CD14-positive monocyte (primary cell): ENCODE results near the gene ZFPL1. TPM values are rescaled to one million over a fixed set of nuclear protein-coding genes. Genes with fewer than 3 reads are reported as not detected.

Experiments
- DNase-seq, 3 donors: peaks; one replicate each; pipeline ENCODE4 v3.0.0-alpha.2; 2011 to 2022
- H2AFZ ChIP-seq: 2 replicates; pipeline ENCODE4 v1.6.0; 2012; ENCODE audit warnings: mild to moderate bottlenecking, low read depth, low read length, inconsistent platforms; ENCODE audit not compliant: insufficient read depth, poor library complexity, severe bottlenecking
- H3K27ac ChIP-seq, 2 donors: 1 replicate in 1 of 2; 2 replicates in 1 of 2; pipeline ENCODE4 v1.5.1; 2012 to 2013; ENCODE audit warnings: low read length in 2 of 2, control low read depth in 1 of 2, inconsistent platforms in 1 of 2, low read depth in 1 of 2, mild to moderate bottlenecking in 1 of 2
- H3K27me3 ChIP-seq, 2 donors: one replicate each; pipeline versions ENCODE4 v1.6.0 to v1.6.1; 2011 to 2013; ENCODE audit warnings: low read length in 2 of 2; ENCODE audit not compliant: control insufficient read depth in 2 of 2, insufficient read depth in 2 of 2
- H3K36me3 ChIP-seq, 2 donors: replicated peaks in 1 of 2; 1 replicate in 1 of 2; 2 replicates in 1 of 2; pipeline versions ENCODE4 v1.5.1 to v1.6.1; 2012 to 2013; ENCODE audit warnings: low read length in 2 of 2, control low read depth in 1 of 2, inconsistent platforms in 1 of 2, mild to moderate bottlenecking in 1 of 2; ENCODE audit not compliant: insufficient read depth in 2 of 2, control insufficient read depth in 1 of 2
- H3K4me1 ChIP-seq, 2 donors: 1 replicate in 1 of 2; 2 replicates in 1 of 2; pipeline versions ENCODE4 v1.5.1 to v1.6.1; 2012 to 2013; ENCODE audit warnings: low read length in 2 of 2, control low read depth in 1 of 2, inconsistent platforms in 1 of 2, mild to moderate bottlenecking in 1 of 2, moderate library complexity in 1 of 2; ENCODE audit not compliant: insufficient read depth in 2 of 2, control insufficient read depth in 1 of 2
- H3K4me2 ChIP-seq: replicated peaks from 2 replicates; pipeline ENCODE3; 2012; ENCODE audit warnings: low read length, moderate library complexity, mild to moderate bottlenecking; ENCODE audit not compliant: poor library complexity, severe bottlenecking; ENCODE audit errors: extremely low read depth
- H3K4me3 ChIP-seq, 3 experiments: fragments of 200-600 bp in 1 of 3; sonication (generic) in 1 of 3; replicated peaks in 1 of 3; 1 replicate in 2 of 3; 2 replicates in 1 of 3; pipeline ENCODE4 v1.5.1; 2011 to 2013; ENCODE audit warnings: low read length in 3 of 3, mild to moderate bottlenecking in 3 of 3, control low read depth in 2 of 3, low read depth in 2 of 3, inconsistent platforms in 1 of 3, moderate library complexity in 1 of 3
- H3K79me2 ChIP-seq: 2 replicates; pipeline ENCODE4 v1.6.0; 2012; ENCODE audit warnings: mild to moderate bottlenecking, control low read depth, inconsistent platforms, low read length, moderate library complexity; ENCODE audit not compliant: insufficient read depth
- H3K9ac ChIP-seq: 2 replicates; pipeline ENCODE4 v1.6.0; 2017; ENCODE audit warnings: low read length, mild to moderate bottlenecking; ENCODE audit not compliant: insufficient read depth, poor library complexity, severe bottlenecking
- H3K9me3 ChIP-seq, 2 donors: replicated peaks in 1 of 2; 1 replicate in 1 of 2; 2 replicates in 1 of 2; pipeline versions ENCODE4 v1.5.1 to v1.6.1; 2012 to 2013; ENCODE audit warnings: low read length in 2 of 2, control low read depth in 1 of 2; ENCODE audit not compliant: control insufficient read depth in 1 of 2, insufficient read depth in 1 of 2
- H4K20me1 ChIP-seq: 2 replicates; pipeline ENCODE4 v1.6.0; 2012; ENCODE audit warnings: mild to moderate bottlenecking, low read length, control low read depth, moderate library complexity; ENCODE audit not compliant: insufficient read depth
- H3K27ac Mint-ChIP-seq, 7 donors: one replicate each; pipeline ENCODE4 v1.8.0; 2020; ENCODE audit warnings: mild to moderate bottlenecking in 7 of 7, mixed read lengths in 7 of 7, moderate library complexity in 6 of 7, inconsistent platforms in 2 of 7
- H3K27me3 Mint-ChIP-seq, 3 donors: one replicate each; pipeline ENCODE4 v1.8.0; 2021 to 2022; ENCODE audit warnings: low read depth in 3 of 3, mild to moderate bottlenecking in 3 of 3, mixed read lengths in 3 of 3, moderate library complexity in 3 of 3, inconsistent platforms in 1 of 3
- H3K36me3 Mint-ChIP-seq, 2 donors: one replicate each; pipeline ENCODE4 v1.8.0; 2020; ENCODE audit warnings: mixed read lengths in 2 of 2, inconsistent platforms in 1 of 2, mild to moderate bottlenecking in 1 of 2
- H3K4me1 Mint-ChIP-seq: one replicate; pipeline ENCODE4 v1.8.0; 2020; ENCODE audit warnings: mild to moderate bottlenecking, mixed read lengths
- H3K4me3 Mint-ChIP-seq, 2 donors: one replicate each; pipeline ENCODE4 v1.8.0; 2020; ENCODE audit warnings: mild to moderate bottlenecking in 2 of 2, mixed read lengths in 2 of 2, moderate library complexity in 1 of 2
- H3K9me3 Mint-ChIP-seq, 7 donors: one replicate each; pipeline ENCODE4 v1.8.0; 2020 to 2022; ENCODE audit warnings: mixed read lengths in 7 of 7, mild to moderate bottlenecking in 6 of 7, moderate library complexity in 6 of 7, inconsistent platforms in 2 of 7
- CTCF ChIP-seq: fragments of 200-600 bp; IDR thresholded peaks from one replicate; pipeline ENCODE4 v1.8.0; 2022; ENCODE audit warnings: antibody characterized with exemption, mild to moderate bottlenecking
- WGBS: methylation state at CpG from one replicate; pipeline ENCODE4 v1.1.5; 2013; ENCODE audit warnings: missing lambda C conversion rate; ENCODE audit not compliant: insufficient coverage; 5-methylcytosine and 5-hydroxymethylcytosine counted together
- intact Hi-C, 2 donors: fragments of 100-400 bp; cut with micrococcal nuclease; formaldehyde crosslinking; loops; one replicate each; pipeline versions ENCODE4 v1.15.0 to v1.15.1; 2023
- polyA plus RNA-seq, 3 donors: library from polyadenylated mRNA; depleted of rRNA in 1 of 3; unstranded in 2 of 3; stranded (reverse) in 1 of 3; fragments of 300-500 nt in 2 of 3; fragments of >200 nt in 1 of 3; fragmentation: Illumina TruSeq in 2 of 3; gene quantifications; 1 replicate in 2 of 3; 2 replicates in 1 of 3; pipeline ENCODE4 v1.2.3, GENCODE V29; 2012 to 2021

ZFPL1 gene
- polyA plus RNA-seq, 3 donors: 25.1 to 41.1 (median 27.2) TPM

DNA sequence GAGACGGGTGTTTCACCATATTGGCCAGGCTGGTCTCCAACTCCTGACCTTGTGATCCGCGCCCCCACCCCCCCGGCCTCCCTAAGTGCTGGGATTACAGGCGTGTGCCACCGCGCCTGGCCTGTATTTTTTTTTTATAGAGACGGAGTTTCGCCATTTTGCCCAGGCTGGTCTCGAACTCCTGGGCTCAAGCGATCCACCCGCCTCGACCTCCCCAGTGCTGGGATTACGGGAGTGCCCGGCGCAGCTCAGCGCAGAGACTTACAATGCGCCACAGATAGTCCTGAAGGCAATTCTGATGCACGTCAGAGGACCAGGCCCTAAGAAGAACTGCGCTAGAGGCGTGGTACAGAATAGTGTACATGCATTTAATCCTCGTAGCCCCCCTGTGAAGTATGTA is 11.4 kb downstream of the ZFPL1 start:
- TF ChIP-seq CTCF: no peak
- peak overlapping the region; percentile 82 for H3K4me2 ChIP-seq
- peaks cover 4% of the 10 kb centered on the region for H4K20me1 ChIP-seq
- H3K36me3 Mint-ChIP-seq: peaks cover 8 to 10% of the 10 kb centered on the region in 2 donors
- H3K27ac Mint-ChIP-seq: peak overlapping the region; percentile 73 to 98 (median 88)
- peaks cover 23% of the 10 kb centered on the region for H3K79me2 ChIP-seq
- no peaks in the 10 kb centered on the region for H3K9me3 ChIP-seq
- peak overlapping the region in 1 of 3 experiments; percentile 95 for H3K4me3 ChIP-seq
- H3K9me3 Mint-ChIP-seq: peaks cover 0 to 2% (median 0%) of the 10 kb centered on the region in 7 donors
- DNase-seq: no peak
- peaks cover 0 to 3% (median 0%) of the 10 kb centered on the region in 3 donors for H3K27me3 Mint-ChIP-seq
- peaks cover 6 to 7% of the 10 kb centered on the region in 2 donors for H3K36me3 ChIP-seq
- intact Hi-C loops: no loop called here
- H3K27ac ChIP-seq: peak overlapping the region in 1 of 2 donors; percentile 88
- peak overlapping the region; percentile 91 for H3K9ac ChIP-seq
- peaks cover 9 to 19% of the 10 kb centered on the region in 2 donors for H3K4me1 ChIP-seq
- peak overlapping the region in 1 of 2 donors; percentile 94 for H3K4me3 Mint-ChIP-seq
- peaks cover 15% of the 10 kb centered on the region for H3K4me1 Mint-ChIP-seq
- 88% methylated on average over 19 of the region's 22 CpGs for WGBS
- no peaks in the 10 kb centered on the region for H3K27me3 ChIP-seq
- peak overlapping the region; percentile 95 for H2AFZ ChIP-seq

DNA sequence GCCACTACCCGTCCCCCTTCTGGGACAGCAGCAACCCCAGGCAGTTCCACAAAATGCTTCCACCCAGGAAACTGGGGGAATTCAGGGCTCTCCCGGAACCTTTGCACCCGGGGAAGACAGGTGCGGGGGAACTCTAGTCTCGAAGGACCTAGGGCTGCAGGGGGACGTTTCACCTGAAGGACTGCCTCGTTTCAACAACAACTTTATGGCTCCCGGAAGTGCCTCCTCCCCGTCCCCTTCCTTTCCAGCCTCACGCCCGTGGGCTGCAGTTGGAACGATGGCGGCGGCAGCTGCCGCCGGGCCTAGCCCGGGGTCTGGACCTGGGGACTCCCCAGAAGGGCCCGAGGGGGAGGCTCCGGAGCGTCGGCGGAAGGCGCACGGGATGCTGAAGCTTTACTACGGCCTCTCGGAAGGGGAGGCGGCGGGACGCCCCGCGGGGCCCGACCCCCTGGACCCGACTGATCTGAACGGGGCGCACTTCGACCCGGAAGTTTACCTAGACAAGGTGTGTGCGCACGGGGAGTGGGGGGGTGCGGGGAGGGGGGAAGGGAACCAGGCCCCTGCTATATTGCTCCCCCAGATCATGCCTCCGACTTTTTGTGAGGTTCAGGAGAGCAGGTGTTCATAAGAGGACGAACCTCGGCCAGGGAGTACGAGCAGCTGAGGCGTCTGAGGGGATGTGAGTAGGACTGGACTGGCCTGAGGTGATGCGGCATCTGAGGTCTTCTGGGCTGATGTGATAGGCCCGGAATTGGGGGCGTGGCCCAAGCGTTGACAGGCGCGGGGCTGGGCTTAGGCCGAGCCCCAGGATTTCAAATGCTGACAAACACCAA is 12.2 kb downstream of the ZFPL1 start, which contains the start of gene VPS51:
VPS51 (plus strand) TSS at position 241 of the 833 bp plus-strand sequence; CDS start at position 278, 37 bp downstream.
- Histone ChIP-seq H4K20me1 (peaks cover 4% of the 10 kb centered on the region), H3K27me3 (no peaks in the 10 kb centered on the region), H2AFZ (peak within 1 kb of the TSS; percentile 95), H3K4me3 (peak within 1 kb of the TSS; percentile 74 to 95 (median 85)), H3K27ac (peak within 1 kb of the TSS; percentile 66 to 88), H3K4me1 (peaks cover 9 to 19% of the 10 kb centered on the region in 2 donors), H3K4me2 (peak within 1 kb of the TSS; percentile 82), H3K36me3 (peaks cover 6 to 9% of the 10 kb centered on the region in 2 donors), H3K79me2 (peaks cover 29% of the 10 kb centered on the region), H3K9ac (peak within 1 kb of the TSS; percentile 91), H3K9me3 (no peaks in the 10 kb centered on the region)
- WGBS: under 1% methylated on average over 31 of the region's 52 CpGs
- peak; percentile 83 to 90 (median 88) for DNase-seq
- peaks cover 9 to 10% of the 10 kb centered on the region in 2 donors for H3K36me3 Mint-ChIP-seq
- H3K4me3 Mint-ChIP-seq: peak within 1 kb of the TSS; percentile 94 to 95
- H3K4me1 Mint-ChIP-seq: peaks cover 15% of the 10 kb centered on the region
- peaks cover 0 to 2% (median 0%) of the 10 kb centered on the region in 7 donors for H3K9me3 Mint-ChIP-seq
- intact Hi-C loops: loop anchor here in 1 of 2 donors (1.0 kb wide), 1 partner anchor 12 kb away; the partner anchor contains the start of genes CDCA5 and ZFPL1
- H3K27ac Mint-ChIP-seq: peak within 1 kb of the TSS; percentile 86 to 98 (median 95)
- TF ChIP-seq CTCF: no peak
- peaks cover 0 to 3% (median 0%) of the 10 kb centered on the region in 3 donors for H3K27me3 Mint-ChIP-seq
